Hematopoietic multipotent progenitor cell treated with erythropoietin and hydrocortisone succinate and interleukin-3 and kit ligand, for 15 days (in vitro differentiated cells): ENCODE data around the gene CACNA2D2.

Source experiments
- DNase-seq: peaks from one replicate; pipeline ENCODE4 v3.0.0-alpha.2; 2015; ENCODE audit warnings: low spot score

CACNA2D2 gene

GRCh38 chr3:50495609-50496423 lies 7.6 kb downstream of the CACNA2D2 start:
- no peak for DNase-seq

GRCh38 chr3:50494126-50494525 lies 9.3 kb downstream of the CACNA2D2 start:
- no peak for DNase-seq

GRCh38 chr3:50493623-50494022 lies 9.8 kb downstream of the CACNA2D2 start:
- DNase-seq: no peak

GRCh38 chr3:50493086-50493485 lies 10.3 kb downstream of the CACNA2D2 start:
- DNase-seq: no peak

GRCh38 chr3:50491023-50491422 lies 12.4 kb downstream of the CACNA2D2 start:
- DNase-seq: no peak

DNA sequence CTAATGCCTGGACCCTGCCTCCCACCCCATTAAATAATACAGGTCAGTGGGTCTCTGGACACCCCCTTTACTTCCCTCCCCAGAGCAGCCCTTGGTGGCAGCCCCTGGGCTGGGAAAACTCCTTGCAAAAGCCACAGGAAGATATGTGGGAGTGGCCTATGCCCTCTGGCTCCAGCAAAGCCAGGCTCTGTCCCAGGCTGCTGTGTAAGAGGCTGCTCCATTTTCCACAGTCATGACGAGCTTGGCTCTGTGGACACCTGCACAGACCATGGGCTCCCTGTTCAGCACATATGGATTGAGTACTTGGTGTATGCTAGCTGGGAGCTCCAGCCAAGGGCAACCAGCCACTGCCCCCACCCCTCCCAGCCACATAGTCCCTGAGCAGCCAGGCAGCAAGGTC lies 13.0 kb downstream of the CACNA2D2 start:
- no peak for DNase-seq

- DNase-seq: no peak
Measured at GRCh38 chr3:50487181-50487580, 16.3 kb downstream of the CACNA2D2 start.

DNA sequence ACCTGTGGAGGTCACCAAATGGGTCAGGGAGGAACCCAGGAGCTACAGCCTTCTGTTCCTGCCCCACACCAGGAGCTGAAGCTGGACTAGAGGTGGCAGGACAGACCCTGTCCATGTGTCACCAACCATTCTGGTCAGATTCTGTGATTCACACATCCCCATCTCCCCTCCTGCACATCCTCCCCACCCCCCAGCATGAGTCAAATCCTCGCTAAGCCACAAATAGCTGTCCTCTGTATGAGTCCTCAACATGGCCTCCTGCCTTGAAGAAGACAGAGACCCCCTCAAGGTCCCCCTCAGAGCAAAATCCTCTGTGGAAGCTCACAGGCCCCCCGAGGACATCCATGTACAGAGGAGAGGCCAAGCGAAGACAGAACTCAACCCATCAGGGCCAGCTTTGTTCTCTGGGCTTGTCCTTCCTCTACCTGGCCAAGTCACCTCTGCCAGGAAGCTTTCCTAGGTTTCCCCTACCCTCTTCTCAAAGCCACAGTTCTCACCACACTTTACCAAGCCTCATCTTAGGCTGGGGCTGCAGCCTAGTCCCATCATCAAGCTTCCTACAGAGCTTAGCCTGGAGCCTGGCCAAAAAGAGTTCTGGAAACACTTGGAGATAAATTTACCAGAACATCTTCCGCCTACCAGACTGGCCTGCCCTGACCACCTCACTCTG lies 17.1 kb downstream of the CACNA2D2 start:
- DNase-seq: no peak

GRCh38 chr3:50484722-50485121 lies 18.7 kb downstream of the CACNA2D2 start:
- DNase-seq: no peak

GRCh38 chr3:50483374-50483773 lies 20.1 kb downstream of the CACNA2D2 start:
- no peak for DNase-seq

GRCh38 chr3:50481992-50482391 lies 21.4 kb downstream of the CACNA2D2 start:
- no peak for DNase-seq

GRCh38 chr3:50480471-50480870 lies 23.0 kb downstream of the CACNA2D2 start:
- no peak for DNase-seq

GRCh38 chr3:50479523-50479922 lies 23.9 kb downstream of the CACNA2D2 start:
- DNase-seq: no peak

GRCh38 chr3:50478671-50479260 lies 24.7 kb downstream of the CACNA2D2 start:
- DNase-seq: no peak

- no peak for DNase-seq
Measured at GRCh38 chr3:50478051-50478450, 25.4 kb downstream of the CACNA2D2 start.

- no peak for DNase-seq
Measured at GRCh38 chr3:50475348-50475747, 28.1 kb downstream of the CACNA2D2 start.

DNA sequence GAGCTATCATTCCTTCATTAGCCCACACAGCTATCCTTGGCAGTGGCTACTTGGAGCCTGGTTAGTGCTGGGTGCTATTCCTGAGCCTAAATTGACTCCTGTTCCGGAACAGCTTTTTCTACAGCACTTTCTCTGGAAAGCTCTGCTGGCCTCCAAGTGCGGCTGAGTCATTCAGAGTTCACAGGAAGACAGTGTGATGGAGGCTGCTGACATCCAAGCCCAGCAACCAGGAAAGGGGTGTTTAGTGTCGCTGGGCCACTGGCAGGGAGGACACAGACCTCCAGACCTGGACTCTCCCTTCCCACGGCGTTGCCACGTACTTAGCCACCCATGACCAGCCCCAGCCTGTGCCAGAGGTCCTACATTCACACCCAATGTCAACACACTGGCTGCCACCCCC lies 28.7 kb downstream of the CACNA2D2 start:
- DNase-seq: no peak

DNA sequence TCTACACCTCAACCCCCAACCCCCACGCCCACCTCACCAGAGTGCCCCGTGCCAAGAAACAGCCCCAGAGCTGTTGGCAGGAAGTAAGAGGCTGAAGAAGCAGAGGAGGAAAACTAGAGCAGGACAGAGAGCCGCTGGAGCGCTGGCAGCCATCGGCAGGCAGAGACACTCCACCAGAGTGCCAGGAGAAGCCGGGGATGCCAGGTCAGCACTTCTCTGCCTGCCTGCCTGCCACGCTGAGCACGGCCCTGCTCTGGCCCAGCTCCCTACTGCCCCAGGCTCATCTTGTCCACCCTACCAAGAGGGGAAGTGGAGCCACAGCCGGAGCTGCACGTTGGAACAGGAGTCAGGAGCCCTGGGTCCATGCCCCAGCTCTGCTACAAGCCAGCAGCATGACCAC lies 29.7 kb downstream of the CACNA2D2 start:
- no peak for DNase-seq

DNA sequence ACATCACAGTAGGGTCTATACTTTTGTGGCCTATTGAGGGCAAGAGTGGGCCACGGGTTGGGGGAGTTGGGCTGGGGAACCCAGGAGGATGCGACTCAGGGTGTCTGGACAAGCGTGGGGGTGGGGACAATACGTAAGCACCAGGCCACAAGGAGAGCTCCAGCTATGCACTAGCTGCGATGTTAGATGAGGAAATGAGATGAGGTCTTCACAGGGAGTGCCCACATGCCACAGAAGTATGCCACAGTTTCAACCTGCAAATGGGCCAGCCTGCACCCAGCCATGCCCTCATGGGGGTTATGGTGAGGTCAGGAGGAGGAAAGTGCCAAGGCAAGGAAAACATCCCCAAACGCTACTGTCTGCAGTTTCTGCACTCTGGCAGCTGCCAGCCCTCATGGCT lies 30.5 kb downstream of the CACNA2D2 start:
- DNase-seq: no peak

DNA sequence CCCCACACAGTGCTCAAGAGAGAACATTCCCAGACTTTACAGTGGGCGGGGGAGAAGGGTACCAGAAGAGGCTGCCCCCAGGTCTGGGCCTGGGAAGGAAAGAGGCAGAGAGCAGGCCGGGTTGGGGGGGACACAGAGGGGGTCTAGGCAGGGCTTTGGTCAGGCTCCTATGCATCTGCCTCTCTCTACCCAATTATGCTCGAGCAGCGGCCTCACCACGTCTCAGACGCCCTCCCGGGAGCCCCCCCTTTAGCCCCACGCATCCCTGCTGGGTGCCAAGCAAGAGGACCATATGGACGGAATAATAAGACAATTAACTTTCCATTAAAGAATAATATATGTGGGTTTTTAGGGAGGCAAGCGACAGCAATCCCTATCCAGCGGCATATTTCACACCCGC lies 32.8 kb downstream of the CACNA2D2 start:
- no peak for DNase-seq

- DNase-seq: no peak
Measured at GRCh38 chr3:50467919-50468318, 35.5 kb downstream of the CACNA2D2 start.

- DNase-seq: no peak
Measured at GRCh38 chr3:50466177-50466576, 37.3 kb downstream of the CACNA2D2 start.

DNA sequence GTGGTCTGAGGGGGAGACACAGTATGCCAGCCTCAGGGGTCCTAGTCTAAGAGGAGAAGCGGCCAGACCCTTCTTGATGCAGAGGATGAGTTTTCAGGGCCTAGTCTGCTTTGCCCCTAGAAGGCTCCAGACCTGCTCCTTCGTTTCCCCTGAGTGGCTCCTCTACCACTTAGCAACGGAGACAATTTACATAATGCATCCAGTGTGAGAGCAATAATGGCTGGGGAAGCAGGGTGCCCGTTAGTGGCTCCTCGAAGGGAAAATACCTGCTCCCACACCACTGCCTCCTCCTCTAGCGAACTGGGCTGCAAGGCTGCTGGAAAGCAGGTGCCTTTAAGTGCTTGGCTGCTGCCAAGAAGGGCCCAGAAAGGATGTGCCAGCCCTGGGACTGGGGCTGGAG lies 38.9 kb downstream of the CACNA2D2 start:
- DNase-seq: no peak
